K562 (cell line): ENCODE measurements around the gene PITX1. TPM values are rescaled to one million over a fixed set of nuclear protein-coding genes. Genes with fewer than 3 reads are reported as not detected.

ENCODE experiments used
- ATAC-seq: fragments of 200-7000 bp; cut with Tn5 transposase; 3 replicates; pipeline ENCODE4 v1.9.1; 2020; ENCODE audit warnings: moderate library complexity
- BruUV-seq: library from RNA; stranded (reverse); fragments of 400-500 nt; replicated peaks from 2 replicates; lab custom pipeline; 2021; lab: Mats Ljungman, UMichigan
- CTCF ChIA-PET: fragments of 300-600 bp; formaldehyde crosslinking; extraction: SDS; loops from one replicate; lab custom pipeline; 2021; ENCODE audit warnings: low intra/inter-chr PET ratio; lab: Yijun Ruan, JAX
- POLR2A ChIA-PET: fragments of 300-600, 350-650 bp; sonication (Branson Sonifier 250); formaldehyde crosslinking; extraction: SDS; loops from one replicate; lab custom pipeline; 2021; ENCODE audit warnings: antibody characterized with exemption, inconsistent platforms; lab: Yijun Ruan, JAX
- DNase-seq, 4 experiments: peaks; one replicate each; pipeline versions ENCODE4 v3.0.0 to v3.0.0-alpha.2; 2011 to 2018; ENCODE audit warnings: low spot score in 3 of 4, mixed read lengths in 3 of 4; ENCODE audit errors: extremely low read depth in 1 of 4
- FAIRE-seq: peaks from 2 replicates; lab custom pipeline; 2011; peaks lifted over from hg19 to GRCh38; lab: Jason Lieb, UNC
- H2AFZ ChIP-seq: 2 replicates; pipeline ENCODE4 v1.6.0; 2011; ENCODE audit warnings: low read depth, low read length, control low read depth, inconsistent platforms
- H3K27ac ChIP-seq: fragments of 200-600 bp; 3 replicates; pipeline ENCODE4 v1.8.0; 2011; ENCODE audit warnings: low read depth, mild to moderate bottlenecking, control low read depth, inconsistent platforms, low read length, moderate library complexity, mixed read lengths; ENCODE audit errors: extremely low read depth
- H3K27me3 ChIP-seq, 2 experiments: fragments of 300-600 bp in 1 of 2; 2 replicates in 1 of 2; 3 replicates in 1 of 2; pipeline versions ENCODE4 v1.6.0 to v1.8.0; 2011; ENCODE audit warnings: inconsistent platforms in 2 of 2, low read length in 2 of 2, mild to moderate bottlenecking in 1 of 2, mixed read lengths in 1 of 2, moderate library complexity in 1 of 2; ENCODE audit not compliant: control insufficient read depth in 2 of 2, insufficient read depth in 2 of 2
- H3K36me3 ChIP-seq: fragments of 300-600 bp; 3 replicates; pipeline ENCODE4 v1.8.0; 2011; ENCODE audit warnings: mild to moderate bottlenecking, low read length, inconsistent platforms; ENCODE audit not compliant: control insufficient read depth, insufficient read depth
- H3K4me1 ChIP-seq, 2 experiments: fragments of 200-600 bp in 1 of 2; replicated peaks in 1 of 2; 2 replicates in 1 of 2; 3 replicates in 1 of 2; pipeline versions ENCODE4 v1.5.1 to v1.8.0; 2011; ENCODE audit warnings: inconsistent platforms in 2 of 2, low read length in 2 of 2, mild to moderate bottlenecking in 1 of 2, mixed read lengths in 1 of 2, moderate library complexity in 1 of 2; ENCODE audit not compliant: control insufficient read depth in 2 of 2, insufficient read depth in 2 of 2
- H3K4me2 ChIP-seq: 2 replicates; pipeline ENCODE4 v1.6.1; 2011; ENCODE audit warnings: low read length, control low read depth, inconsistent platforms, mixed read lengths; ENCODE audit not compliant: insufficient read depth
- H3K4me3 ChIP-seq: fragments of 200-600 bp; sonication (generic), shearing (Covaris generic); 2 replicates; pipeline ENCODE4 v1.5.1; 2016; ENCODE audit warnings: control low read depth, inconsistent platforms
- H3K79me2 ChIP-seq: fragments of 200-600 bp; 3 replicates; pipeline ENCODE4 v1.8.0; 2011; ENCODE audit warnings: low read length, inconsistent platforms; ENCODE audit not compliant: control insufficient read depth, insufficient read depth
- H3K9ac ChIP-seq, 2 experiments: 2 replicates each; pipeline versions ENCODE4 v1.6.0 to v1.6.1; 2011; ENCODE audit warnings: low read depth in 2 of 2, low read length in 2 of 2, control low read depth in 1 of 2, inconsistent platforms in 1 of 2, mild to moderate bottlenecking in 1 of 2, mixed read lengths in 1 of 2; ENCODE audit not compliant: insufficient read depth in 1 of 2
- H3K9me1 ChIP-seq: one replicate; pipeline ENCODE4 v1.6.0; 2011; ENCODE audit warnings: inconsistent platforms, mild to moderate bottlenecking, low read length, moderate library complexity; ENCODE audit not compliant: control insufficient read depth, insufficient read depth
- H3K9me3 ChIP-seq: replicated peaks from 2 replicates; pipeline ENCODE4 v1.5.1; 2011; ENCODE audit warnings: low read depth, low read length, inconsistent platforms; ENCODE audit not compliant: control insufficient read depth, insufficient read depth
- H4K20me1 ChIP-seq: replicated peaks from 2 replicates; pipeline ENCODE4 v1.6.1; 2011; ENCODE audit warnings: low read length, inconsistent platforms, mixed read lengths; ENCODE audit not compliant: control insufficient read depth, insufficient read depth
- BHLHE40 ChIP-seq: IDR thresholded peaks from 2 replicates; pipeline ENCODE4 v1.6.1; 2011; ENCODE audit warnings: low read length, improper control_type of control experiment
- C11orf30 ChIP-seq: fragments of 450-650 bp; IDR thresholded peaks from 2 replicates; pipeline ENCODE4 v1.6.1; 2016; ENCODE audit warnings: low read depth, mild to moderate bottlenecking
- DDX20 ChIP-seq: fragments of 450-650 bp; IDR thresholded peaks from 2 replicates; pipeline ENCODE4 v1.6.1; 2016; ENCODE audit warnings: missing genetic modification characterization, low read depth, mild to moderate bottlenecking, missing compliant biosample characterization, moderate library complexity
- FOXA1 ChIP-seq: fragments of 450-650 bp; IDR thresholded peaks from 2 replicates; pipeline ENCODE4 v1.6.1; 2016; ENCODE audit warnings: mild to moderate bottlenecking, borderline replicate concordance
- PCBP1 ChIP-seq: fragments of 200-400 bp; formaldehyde crosslinking; IDR thresholded peaks from 2 replicates; pipeline ENCODE4 v1.6.1; 2018; ENCODE audit warnings: mild to moderate bottlenecking, low read depth, low read length; ENCODE audit not compliant: poor library complexity, severe bottlenecking
- PPARD ChIP-seq: fragments of 250-450 bp; sonication (Bioruptor Pico); IDR thresholded peaks from 2 replicates; pipeline ENCODE4 v1.8.0; 2022; ENCODE audit warnings: inconsistent platforms, mild to moderate bottlenecking, moderate library complexity
- PRMT5 ChIP-seq: sonication (generic); formaldehyde crosslinking; IDR thresholded peaks from 2 replicates; pipeline ENCODE4 v1.5.0; 2020; ENCODE audit warnings: missing genetic modification reagents
- STAT5A ChIP-seq: IDR thresholded peaks from 2 replicates; pipeline ENCODE4 v1.6.1; 2012; ENCODE audit warnings: low read length, inconsistent platforms, borderline replicate concordance
- ZNF197 ChIP-seq: fragments of 200-800 bp; sonication (Bioruptor generic); IDR thresholded peaks from 2 replicates; pipeline ENCODE4 v1.6.1; 2016; ENCODE audit warnings: low read depth, missing genetic modification characterization, missing compliant biosample characterization
- WGBS: fragments of 100-300 bp; shearing (Covaris generic); methylation state at CpG from one replicate; pipeline ENCODE4 v1.1.6; 2016; ENCODE audit warnings: low coverage, mixed read lengths; ENCODE audit not compliant: insufficient coverage; ENCODE audit errors: missing lambda C conversion rate; 5-methylcytosine and 5-hydroxymethylcytosine counted together
- in situ Hi-C: fragments of 300-500 bp; cut with MboI; formaldehyde crosslinking; loops from 4 replicates; pipeline ENCODE4 v1.15.0; 2018; ENCODE audit warnings: inconsistent platforms, mixed read lengths
- intact Hi-C: fragments of 100-400 bp; cut with micrococcal nuclease; formaldehyde crosslinking; loops from 2 replicates; pipeline ENCODE4 v1.14.2; 2022
- polyA plus RNA-seq, 8 experiments: library from polyadenylated mRNA; depleted of rRNA in 4 of 8; stranded (reverse) in 5 of 8; unstranded in 3 of 8; fragments of >200 nt; fragmentation: Nextera tagmentation in 2 of 8; fragmentation: Illumina TruSeq in 1 of 8; extraction: Ambion mirVana in 2 of 8; extraction: Trizol in 1 of 8; gene quantifications; 2 replicates each; pipeline versions ENCODE4 v1.2.1 to v1.2.3, GENCODE V29; 2011 to 2014; ENCODE audit warnings: inconsistent platforms in 1 of 8, missing spikeins in 1 of 8
- total RNA-seq, 7 experiments: library from RNA; depleted of rRNA in 6 of 7; stranded (reverse); fragments of >200 nt in 6 of 7; fragmentation: Illumina TruSeq in 2 of 7; extraction: Trizol in 2 of 7; gene quantifications; 2 replicates each; pipeline versions ENCODE4 v1.2.1 to v1.2.3, GENCODE V29; 2011 to 2021; ENCODE audit warnings: low replicate concordance in 1 of 7
- TF ChIP-seq, protein P1 (sequence below): fragments of 250-450 bp; sonication (Bioruptor Pico); IDR thresholded peaks from 2 replicates; pipeline ENCODE4 v1.5.1; 2021; ENCODE audit warnings: mild to moderate bottlenecking

Gene PITX1
- total and polyA plus RNA-seq, 9 of the 15 experiments (the other 6 are each of a cell fraction or from before 2014, with no cell fraction given), result 0.13 to 88.2 (median 24.9) TPM

DNA sequence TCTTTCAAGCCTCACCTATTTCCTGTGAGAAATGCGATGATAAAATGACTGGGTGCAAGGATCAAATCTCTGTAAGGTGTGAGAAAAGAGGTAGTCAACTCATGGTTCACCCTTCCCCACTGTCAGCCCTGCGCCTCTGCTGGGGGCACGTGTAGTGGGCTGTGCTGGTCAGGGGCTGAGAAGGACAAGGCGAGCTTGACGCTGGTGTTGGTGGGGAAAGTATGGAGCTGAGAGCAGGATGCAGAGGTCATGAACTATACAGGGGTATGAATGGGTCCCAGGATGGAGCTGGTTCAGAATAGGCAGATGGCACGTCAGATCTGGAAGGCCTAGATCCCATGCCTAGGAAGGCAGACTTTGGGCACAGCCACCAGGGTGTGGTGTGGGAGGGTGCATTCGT, 20.6 kb downstream of the PITX1 start:
- ChIA-PET POLR2A (interaction anchor here (0.5 to 6.1 kb wide), 4 partner anchors 12 to 376 kb away, joined by 3 to 35 read pairs (median 3); no protein-coding TSS in a partner anchor), CTCF (no interaction called here)
- Histone ChIP-seq H3K9me3 (no peaks in the 10 kb centered on the region), H3K4me2 (no peak overlapping the region), H3K27ac (no peak overlapping the region), H3K9ac (no peak overlapping the region), H3K36me3 (no peaks in the 10 kb centered on the region), H3K79me2 (no peaks in the 10 kb centered on the region), H3K9me1 (no peaks in the 10 kb centered on the region), H3K4me1 (peaks cover 3 to 5% of the 10 kb centered on the region in 2 experiments; a peak in 2 of 5 replicates), H2AFZ (no peak overlapping the region), H3K27me3 (no peaks in the 10 kb centered on the region), H3K4me3 (no peak overlapping the region), H4K20me1 (no peaks in the 10 kb centered on the region; the same call in 1 of the 2 replicates)
- ATAC-seq, result no peak
- WGBS, result 69% methylated on average over 7 of the region's 7 CpGs
- no peak for DNase-seq
- intact Hi-C loops, result loop anchor here (10.0 kb wide), 2 partner anchors 171 to 321 kb away; no protein-coding TSS in a partner anchor
- in situ Hi-C loops, result loop anchor here (10.0 kb wide), 1 partner anchor 321 kb away; no protein-coding TSS in a partner anchor
- FAIRE-seq, result no peak
- BruUV-seq, result no TSS peak
- no peak for TF ChIP-seq FOXA1
- no peak for TF ChIP-seq PPARD
- TF ChIP-seq ZNF197 (CRISPR knock-in tag), result no peak
- no peak for TF ChIP-seq DDX20 (tag)
- no peak for TF ChIP-seq C11orf30
- no peak for TF ChIP-seq PCBP1
- no peak for TF ChIP-seq STAT5A
- TF ChIP-seq, protein P1, sequence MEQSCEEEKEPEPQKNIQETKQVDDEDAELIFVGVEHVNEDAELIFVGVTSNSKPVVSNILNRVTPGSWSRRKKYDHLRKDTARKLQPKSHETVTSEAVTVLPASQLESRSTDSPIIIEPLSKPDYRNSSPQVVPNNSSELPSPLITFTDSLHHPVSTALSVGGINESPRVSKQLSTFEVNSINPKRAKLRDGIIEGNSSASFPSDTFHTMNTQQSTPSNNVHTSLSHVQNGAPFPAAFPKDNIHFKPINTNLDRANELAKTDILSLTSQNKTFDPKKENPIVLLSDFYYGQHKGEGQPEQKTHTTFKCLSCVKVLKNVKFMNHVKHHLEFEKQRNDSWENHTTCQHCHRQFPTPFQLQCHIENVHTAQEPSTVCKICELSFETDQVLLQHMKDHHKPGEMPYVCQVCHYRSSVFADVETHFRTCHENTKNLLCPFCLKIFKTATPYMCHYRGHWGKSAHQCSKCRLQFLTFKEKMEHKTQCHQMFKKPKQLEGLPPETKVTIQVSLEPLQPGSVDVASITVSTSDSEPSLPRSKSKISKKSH, result no peak
- no peak for TF ChIP-seq PRMT5
- no peak for TF ChIP-seq BHLHE40
